Erythroblast (primary cell): ENCODE results near the gene AKTIP.

Experiments
- DNase-seq, 2 experiments: peaks; one replicate each; lab custom pipeline; 2025; lab: John Stamatoyannopoulos, UW
- GATA1 ChIP-seq: IDR thresholded peaks from 2 replicates; pipeline ENCODE4 v1.6.1; 2011; ENCODE audit warnings: low read depth, mild to moderate bottlenecking, control low read depth, low read length, moderate library complexity
- POLR2A ChIP-seq: IDR thresholded peaks from 2 replicates; pipeline ENCODE4 v1.6.1; 2011; ENCODE audit warnings: mild to moderate bottlenecking, low read length

The AKTIP gene

DNA sequence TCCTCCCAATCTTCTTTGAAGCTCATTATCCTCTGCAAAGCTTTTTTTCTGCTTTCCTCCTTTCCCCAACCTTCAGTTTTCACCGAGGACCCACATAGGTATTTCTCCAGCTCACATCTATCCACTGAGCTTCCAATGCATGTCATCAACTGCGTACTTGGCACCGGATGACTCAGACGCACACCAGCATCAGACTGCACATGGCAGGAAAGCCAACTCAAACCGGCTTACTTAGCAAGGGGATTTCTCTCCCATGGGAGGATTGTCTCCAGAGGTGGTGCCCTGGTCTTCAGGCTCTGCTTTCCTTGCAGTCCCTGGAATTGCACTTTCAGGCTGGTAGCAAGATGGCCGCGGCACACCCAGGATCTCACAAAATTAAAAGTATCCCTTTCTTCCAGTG, 1.7 kb upstream of the AKTIP start:
- no peak for DNase-seq
- no peak for TF ChIP-seq POLR2A
- no peak for TF ChIP-seq GATA1

DNA sequence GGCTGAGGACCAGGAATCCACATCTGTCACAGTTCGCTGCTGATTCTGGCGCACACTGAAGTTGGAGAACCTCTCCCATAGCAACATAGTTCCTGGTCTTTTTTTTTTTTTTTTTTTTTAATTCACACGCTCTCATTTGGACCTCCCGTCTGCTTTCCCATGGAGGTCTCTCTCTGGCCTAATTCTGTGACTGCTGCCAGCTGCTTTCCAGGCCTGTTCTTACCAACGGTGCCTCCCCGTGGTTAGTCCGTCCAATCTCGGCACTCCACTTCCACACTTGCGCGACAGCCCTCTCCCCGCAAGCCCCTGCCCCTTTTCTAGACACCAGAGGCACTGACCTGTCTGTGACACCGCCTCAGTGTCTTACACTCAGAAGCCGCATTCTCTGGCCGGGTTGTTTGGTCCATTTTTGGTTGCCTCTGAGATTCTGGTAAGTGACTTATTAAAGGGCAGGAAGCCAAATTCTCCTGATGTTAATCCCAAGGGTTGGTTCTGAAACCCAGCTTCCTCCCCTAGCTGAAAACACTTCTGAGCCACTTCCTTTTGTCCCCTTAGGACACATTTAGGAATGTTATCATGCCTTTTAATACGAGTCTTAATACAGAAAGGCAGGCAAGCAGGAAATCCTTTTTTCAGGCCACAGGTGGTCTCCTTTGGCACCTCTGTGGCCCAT, 1.1 kb upstream of the AKTIP start:
- TF ChIP-seq GATA1 (no peak), POLR2A (no peak)
- DNase-seq: peak in 1 of 2 experiments; percentile 23

DNA sequence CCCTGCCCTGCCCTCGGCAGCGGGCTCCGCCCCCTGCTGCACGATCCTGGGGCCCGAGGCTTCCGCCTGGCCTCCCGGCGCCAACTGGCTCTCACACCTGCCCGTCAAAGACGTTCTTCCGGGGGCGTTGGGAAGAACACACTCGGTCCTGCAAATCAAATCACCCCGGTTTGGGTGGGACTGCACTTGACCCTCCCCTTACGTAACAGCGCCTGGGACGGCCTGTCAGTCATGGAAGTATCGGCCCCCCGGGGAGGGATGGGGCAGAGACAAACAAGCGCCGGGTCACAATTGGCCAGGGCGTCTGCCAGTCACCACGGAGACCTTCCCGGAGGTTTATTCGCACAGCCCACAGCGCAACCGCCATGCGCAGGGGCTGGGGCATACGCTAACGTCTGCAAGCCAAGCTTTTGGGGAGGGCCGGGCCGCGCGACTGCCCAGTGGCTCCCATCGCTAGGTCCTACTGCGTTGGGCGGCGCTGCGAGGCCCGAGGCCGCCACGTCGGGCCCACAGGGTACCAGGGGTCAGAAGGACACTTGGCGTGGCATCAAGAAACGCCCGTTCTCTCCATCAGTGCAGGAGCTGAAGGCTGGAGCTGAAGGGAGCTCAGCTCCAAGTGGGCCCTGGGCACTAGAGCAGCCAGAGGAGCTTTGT, 388 bp upstream of the AKTIP start:
- DNase-seq: peak; percentile 99 to 100
- TF ChIP-seq GATA1 (no peak), POLR2A (peak; percentile 45)

DNA sequence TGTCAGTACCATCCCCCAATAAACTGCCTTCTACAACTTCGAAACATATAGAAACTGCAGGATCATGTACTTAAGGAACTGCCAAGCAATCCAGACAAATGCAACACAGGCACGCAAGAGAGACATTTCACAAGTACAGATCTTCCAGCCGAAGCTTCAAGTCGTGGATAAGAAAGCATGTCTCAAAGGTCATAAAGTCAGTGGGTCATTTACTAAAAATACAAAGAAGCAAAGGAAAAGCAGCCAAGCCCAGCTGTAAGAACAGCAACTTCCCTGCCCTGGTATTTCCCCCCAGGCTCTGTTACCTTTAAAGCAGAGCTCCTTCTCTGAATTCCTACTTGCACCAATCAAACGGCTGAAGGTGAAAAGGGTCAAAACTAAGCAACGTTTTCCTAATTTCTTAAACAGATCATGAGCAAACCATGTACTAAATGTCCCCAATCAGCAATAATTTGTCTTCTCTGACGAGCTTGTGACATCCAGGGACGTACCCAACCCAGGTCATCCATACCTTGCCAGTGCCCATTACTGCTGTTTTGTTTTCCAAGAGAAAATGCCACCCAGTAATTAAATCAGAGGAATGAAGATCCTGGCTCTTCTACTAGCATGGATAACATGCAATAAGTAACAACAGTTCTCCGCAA, 1.7 kb downstream of the AKTIP start:
- no peak for TF ChIP-seq POLR2A
- no peak for TF ChIP-seq GATA1
- no peak for DNase-seq

DNA sequence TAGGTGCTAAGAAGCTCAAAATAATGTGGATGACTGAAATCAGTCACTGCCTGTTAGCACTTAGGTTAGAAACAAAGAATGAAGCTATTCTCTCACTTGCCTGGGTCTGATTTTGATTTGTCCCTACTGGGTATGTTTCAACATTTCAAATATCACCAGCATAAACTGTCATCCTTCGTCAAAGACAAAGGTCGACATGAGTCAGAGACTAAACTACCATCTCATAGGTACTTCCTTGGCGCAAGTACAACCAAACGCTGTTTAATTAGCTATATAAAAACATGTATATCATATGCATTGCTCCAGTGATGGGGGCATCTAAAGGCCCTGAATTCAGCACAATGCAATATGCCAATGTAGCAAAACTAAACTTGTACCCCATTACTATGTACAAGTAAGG, 4.0 kb downstream of the AKTIP start:
- TF ChIP-seq POLR2A (no peak), GATA1 (no peak)
- DNase-seq: no peak

DNA sequence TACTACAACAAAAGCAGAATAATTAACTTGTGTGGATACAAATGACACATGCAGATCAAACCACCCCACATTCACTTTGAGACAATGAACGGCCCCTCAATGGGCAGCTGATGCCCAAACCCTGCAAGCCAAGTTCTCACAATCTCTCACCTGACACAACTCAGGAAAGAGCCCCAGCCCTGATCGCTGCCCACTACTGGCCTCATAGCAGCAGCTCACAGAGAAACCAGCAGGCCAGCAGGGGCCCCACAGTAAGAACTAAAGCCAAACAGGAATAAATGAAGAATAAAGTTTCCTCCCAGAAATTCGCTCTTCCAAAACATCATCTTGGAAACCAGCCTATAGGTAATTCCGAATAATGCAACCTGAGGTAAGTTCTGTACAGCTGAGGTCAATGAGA, 7.7 kb downstream of the AKTIP start:
- no peak for DNase-seq

DNA sequence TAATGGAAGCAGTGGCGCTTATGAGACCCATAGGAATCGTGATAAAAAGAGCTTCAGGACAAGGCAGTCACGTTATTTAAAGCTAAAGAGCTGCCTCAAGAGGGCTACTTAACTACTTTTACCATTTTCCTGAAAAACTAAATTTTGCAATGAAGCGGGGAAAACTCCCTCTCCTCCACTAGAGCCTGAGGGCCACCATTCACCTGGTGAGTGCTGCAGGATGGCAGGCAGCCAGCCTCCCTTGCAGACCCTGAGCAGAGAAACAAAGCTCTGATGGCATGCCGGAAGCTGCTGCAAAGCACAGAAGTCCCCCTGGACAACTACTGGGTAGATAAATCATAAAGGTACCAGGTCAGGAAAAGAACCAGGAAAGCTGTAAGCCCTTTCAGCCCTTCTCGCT, 8.4 kb downstream of the AKTIP start:
- TF ChIP-seq POLR2A (no peak), GATA1 (no peak)
- no peak for DNase-seq

More for the DNA sequence above, 7.7 kb downstream of the AKTIP start:
- TF ChIP-seq GATA1 (no peak), POLR2A (no peak)

DNA sequence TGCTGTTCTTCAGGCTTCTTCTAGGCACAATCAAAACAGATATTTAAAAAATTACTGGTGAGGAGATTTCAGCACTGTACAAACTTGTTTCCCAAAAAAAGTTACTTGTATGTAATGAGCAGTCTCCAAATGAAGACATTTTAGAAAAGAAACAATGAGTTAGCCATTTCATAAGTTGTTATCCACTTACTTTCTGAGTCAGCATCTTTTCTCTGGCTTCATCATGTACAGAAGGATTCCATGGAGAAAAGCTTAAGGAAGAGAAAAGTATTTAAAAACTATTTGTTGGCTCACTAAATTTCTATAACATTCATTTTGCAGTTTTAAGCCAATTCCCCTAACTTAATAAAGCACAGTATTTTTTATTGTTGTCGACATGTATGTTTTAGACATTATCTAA, 10.5 kb downstream of the AKTIP start:
- DNase-seq: peak in 1 of 2 experiments; percentile 23
- TF ChIP-seq GATA1: no peak
- no peak for TF ChIP-seq POLR2A

DNA sequence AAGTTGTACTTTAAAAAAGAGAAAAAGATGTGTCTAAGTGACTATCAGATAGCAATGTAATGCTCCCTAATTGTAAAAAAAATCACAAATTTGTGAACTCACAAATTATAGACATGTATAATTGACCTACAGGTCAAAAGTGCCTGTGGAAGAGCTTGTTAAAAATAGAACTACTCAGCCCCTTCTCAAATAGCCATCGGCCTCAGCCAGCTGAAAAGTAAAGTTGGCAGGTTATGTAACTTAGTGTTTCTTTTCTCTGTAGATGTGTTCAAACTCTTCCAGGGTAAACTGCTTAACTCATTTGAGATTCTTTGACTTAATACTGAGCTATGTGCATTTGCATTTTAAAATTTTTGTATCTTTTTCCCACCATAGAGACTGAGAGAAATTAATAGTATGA, 13.3 kb downstream of the AKTIP start:
- DNase-seq: no peak
- TF ChIP-seq GATA1 (no peak), POLR2A (no peak)

DNA sequence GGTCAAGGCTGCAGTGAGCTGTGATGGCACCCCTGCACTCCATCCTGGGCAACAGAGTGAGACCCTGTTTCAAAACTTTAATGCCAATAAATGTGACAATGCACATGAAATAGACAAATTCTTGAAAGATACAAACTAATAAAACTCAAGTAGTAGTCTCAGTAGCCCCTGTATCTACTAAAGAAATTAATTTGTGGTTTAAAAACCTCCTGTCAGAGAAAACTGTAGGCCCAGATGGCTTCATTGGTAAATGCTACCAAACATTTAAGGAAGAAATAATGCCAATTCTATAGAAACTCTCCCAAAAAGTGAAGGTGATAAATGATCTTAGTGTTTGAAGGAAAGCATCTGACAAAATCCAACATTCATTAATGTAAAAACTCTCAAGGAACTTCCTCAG, 16.8 kb downstream of the AKTIP start:
- no peak for TF ChIP-seq POLR2A
- TF ChIP-seq GATA1: no peak
- DNase-seq: no peak

DNA sequence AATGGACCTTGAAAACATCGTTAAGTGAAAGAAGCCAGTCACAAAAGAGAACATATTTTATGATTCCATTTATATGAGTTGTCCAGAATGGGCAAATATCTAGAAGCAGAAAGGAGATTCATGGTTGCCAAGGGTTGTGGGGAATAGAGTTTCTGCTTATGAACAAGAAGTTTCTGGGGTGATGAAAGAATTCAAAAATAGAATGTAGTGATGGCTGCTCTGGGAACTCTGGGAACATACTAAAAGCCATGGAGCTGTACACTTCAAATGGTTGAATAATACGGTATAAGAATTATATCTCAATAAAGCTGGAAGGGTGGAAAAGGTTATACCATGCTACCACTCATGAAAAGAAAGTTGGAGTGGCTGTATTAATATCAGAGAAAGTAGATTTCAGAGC, 18.5 kb downstream of the AKTIP start:
- TF ChIP-seq GATA1: no peak
- TF ChIP-seq POLR2A: no peak
- DNase-seq: no peak

DNA sequence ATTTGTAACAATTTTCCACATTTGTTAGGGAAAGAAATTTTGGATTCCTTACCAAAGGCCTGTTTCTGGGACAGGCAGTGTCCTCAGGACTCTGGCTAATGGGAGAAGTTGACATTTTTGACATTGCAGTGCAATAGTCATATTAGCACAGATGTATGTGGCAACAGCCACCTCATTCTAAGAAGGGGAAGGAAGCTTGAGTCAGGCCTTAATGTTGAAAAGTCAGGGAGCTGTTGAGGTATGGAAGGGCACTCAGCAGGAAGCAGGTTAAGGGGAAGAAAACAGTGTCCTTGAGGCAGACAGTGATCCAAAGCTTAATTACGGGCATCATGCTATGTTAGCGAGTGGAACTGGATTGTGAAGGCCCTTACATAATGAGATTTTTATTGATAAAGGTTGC, 20.9 kb downstream of the AKTIP start:
- no peak for TF ChIP-seq GATA1
- no peak for TF ChIP-seq POLR2A
- no peak for DNase-seq

DNA sequence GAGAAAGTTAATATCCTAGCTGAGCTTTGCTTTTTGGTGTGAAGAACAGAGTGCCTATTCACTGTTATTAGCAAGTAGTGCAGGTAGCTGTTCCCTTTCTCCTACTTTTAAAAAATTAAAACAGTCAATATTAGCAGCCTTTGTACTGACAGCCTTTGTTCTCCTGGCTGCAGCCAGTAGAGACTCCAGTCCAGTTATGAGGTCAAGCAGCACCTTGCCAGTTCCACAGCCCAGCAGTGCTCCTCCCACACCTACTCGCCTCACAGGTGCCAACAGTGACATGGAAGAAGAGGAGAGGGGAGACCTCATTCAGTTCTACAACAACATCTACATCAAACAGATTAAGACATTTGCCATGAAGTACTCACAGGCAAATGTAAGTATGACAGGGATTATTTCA, 22.6 kb downstream of the AKTIP start:
- TF ChIP-seq POLR2A (no peak), GATA1 (no peak)
- DNase-seq: no peak

DNA sequence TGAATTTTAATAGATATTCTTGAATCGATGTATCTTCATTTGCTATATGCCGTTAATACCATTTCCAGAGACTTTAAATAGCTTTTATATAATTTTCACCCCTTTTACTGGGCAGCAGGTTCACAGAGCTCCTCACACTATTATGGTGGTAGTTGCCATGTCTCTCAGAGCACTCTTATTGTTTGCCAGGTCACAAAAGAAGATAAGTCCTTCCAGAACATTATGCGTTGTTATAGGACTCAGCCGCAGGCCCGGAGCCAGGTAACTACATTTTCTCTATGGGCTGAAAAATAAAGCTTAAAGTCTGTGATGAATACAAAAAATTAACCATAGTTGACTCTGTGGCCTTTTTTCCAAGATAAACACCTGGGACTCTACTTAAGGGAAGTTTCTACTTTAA, 24.0 kb downstream of the AKTIP start:
- TF ChIP-seq POLR2A (no peak), GATA1 (no peak)
- DNase-seq: no peak

DNA sequence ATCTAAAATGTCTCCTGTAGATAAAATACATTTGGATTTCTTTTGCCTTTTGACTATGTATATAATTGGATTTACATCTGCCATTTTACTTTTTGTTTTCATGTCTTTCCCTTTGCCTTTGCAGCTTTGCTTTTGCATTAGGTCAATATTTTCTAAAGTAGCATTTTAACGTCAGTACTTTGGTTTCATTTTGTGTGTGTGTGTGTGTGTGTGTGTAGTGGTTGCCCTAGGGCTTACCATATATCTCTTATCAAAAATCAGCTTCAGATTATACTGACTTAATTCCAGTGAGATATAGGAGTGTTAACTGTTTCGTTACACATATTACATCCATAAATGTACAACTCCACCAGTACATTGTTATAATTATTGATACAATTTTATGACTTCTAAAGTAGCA, 26.1 kb downstream of the AKTIP start:
- no peak for DNase-seq
- TF ChIP-seq POLR2A (no peak), GATA1 (no peak)
